Activated CD4-positive, alpha-beta T cell treated with anti-CD3 and anti-CD28 coated beads, Interleukin-2, amount 10 ng/mL, durations not matched to agents 24 days and 14 days (primary cell): Measurements from ENCODE around the gene STMP1. TPM values are rescaled to one million over a fixed set of nuclear protein-coding genes. Genes with fewer than 3 reads are reported as not detected.

Experiments used
- DNase-seq: peaks from one replicate; pipeline ENCODE4 v3.0.0; 2022
- H3K27ac Mint-ChIP-seq: one replicate; pipeline ENCODE4 v1.8.0; 2022; ENCODE audit warnings: mild to moderate bottlenecking, mixed read lengths
- H3K27me3 Mint-ChIP-seq: one replicate; pipeline ENCODE4 v1.8.0; 2022; ENCODE audit warnings: mixed read lengths
- H3K36me3 Mint-ChIP-seq: one replicate; pipeline ENCODE4 v1.8.0; 2022; ENCODE audit warnings: low read depth, mild to moderate bottlenecking, mixed read lengths
- H3K4me1 Mint-ChIP-seq: one replicate; pipeline ENCODE4 v1.8.0; 2021; ENCODE audit warnings: mixed read lengths
- H3K4me3 Mint-ChIP-seq: one replicate; pipeline ENCODE4 v1.8.0; 2022; ENCODE audit warnings: mild to moderate bottlenecking, moderate library complexity, mixed read lengths
- H3K9me3 Mint-ChIP-seq: one replicate; pipeline ENCODE4 v1.8.0; 2021; ENCODE audit warnings: mixed read lengths
- intact Hi-C: fragments of 100-400 bp; cut with micrococcal nuclease; formaldehyde crosslinking; loops from one replicate; pipeline ENCODE4 v1.15.1; 2023
- total RNA-seq: library from RNA; stranded (reverse); gene quantifications from 2 replicates; pipeline ENCODE4 v1.2.3, GENCODE V29; 2022

Gene STMP1
- total RNA-seq, 1 donor from 2014 or later = 25.8 TPM

DNA sequence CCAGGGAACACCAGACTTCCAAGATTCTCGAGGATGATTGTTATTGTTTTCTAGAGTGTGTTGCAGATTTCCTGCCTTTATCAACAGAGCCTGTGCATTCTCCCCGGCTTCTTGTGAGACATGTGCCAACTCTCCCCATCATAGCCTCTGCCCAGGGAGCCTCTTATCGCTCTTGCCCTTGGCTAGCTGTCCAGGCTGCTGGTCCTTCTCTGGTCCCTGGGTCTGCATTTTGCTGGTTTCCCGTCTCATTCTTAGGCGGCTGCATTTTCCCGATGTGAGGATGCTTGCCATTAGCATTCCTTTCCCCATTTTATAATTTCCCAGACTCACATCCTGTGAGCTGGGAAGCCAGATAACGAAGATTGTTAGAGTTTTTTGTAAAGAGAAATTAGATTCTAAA, 50.5 kb downstream of the STMP1 start:
- H3K4me1 Mint-ChIP-seq = no peaks in the 10 kb centered on the region
- H3K9me3 Mint-ChIP-seq = no peaks in the 10 kb centered on the region
- H3K27me3 Mint-ChIP-seq = no peaks in the 10 kb centered on the region
- H3K27ac Mint-ChIP-seq = no peak overlapping the region
- DNase-seq = no peak
- no peak overlapping the region for H3K4me3 Mint-ChIP-seq
- intact Hi-C loops = loop anchor here (5.0 kb wide), 1 partner anchor 50 kb away; the partner anchor contains the start of gene STMP1
- no peaks in the 10 kb centered on the region for H3K36me3 Mint-ChIP-seq

DNA sequence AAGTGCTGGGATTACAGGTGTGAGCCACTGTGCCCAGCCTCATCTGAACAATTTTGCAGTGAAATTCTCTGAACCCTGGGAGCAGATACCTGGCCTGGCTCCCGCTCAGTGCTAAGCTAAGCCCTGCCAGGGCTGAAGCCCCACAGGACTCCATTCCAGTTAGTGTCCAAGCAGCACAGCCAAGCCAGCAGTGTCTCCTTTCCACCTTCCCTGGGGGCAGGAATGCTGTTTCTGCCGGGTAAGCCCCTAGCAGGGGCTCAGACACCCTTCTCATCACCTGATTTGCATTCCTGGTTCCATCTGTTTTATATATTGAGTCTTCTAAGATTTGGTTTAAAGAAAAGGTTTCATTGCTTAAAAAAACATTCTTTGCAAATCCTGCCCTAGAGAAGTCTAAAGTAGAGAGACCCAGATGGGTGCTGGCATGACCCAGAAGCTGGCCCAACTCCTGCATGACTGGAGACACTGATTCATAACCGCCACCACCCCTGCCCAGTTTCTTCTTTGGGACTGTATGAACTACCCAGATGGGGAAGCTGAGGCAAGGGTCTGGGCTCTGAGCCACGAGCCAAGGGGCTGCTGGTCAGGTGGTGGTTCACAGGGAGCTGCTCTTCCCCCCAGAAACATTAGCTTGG, 51.6 kb downstream of the STMP1 start:
- H3K27ac Mint-ChIP-seq = no peak overlapping the region

DNA sequence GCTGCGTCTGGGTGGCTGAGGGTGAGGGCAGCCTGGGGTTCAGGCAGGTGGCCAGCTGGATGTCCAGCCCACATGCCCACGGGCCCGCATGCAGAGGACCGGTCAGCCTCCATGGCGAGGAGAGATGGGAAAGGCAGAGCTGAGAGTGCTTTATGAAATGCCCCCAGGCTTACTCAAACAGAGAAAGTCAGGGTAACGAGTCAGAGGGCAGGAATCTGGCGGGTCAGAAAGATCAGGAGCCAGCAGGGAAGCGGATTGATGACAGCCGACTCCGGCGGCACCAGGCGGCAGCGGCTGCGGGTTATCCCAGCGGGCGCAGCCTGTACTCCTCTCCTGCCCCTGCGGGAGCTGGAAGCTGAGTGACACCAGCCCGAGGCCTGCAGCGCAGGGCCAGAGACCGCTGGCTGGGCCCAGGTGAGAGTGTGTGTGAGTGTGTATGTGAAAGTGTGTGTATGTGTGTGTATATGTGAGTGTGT, 52.3 kb downstream of the STMP1 start:
- intact Hi-C loops = loop anchor here (5.0 kb wide), 1 partner anchor 52 kb away; the partner anchor contains the start of gene STMP1
- H3K4me1 Mint-ChIP-seq = no peaks in the 10 kb centered on the region
- no peak overlapping the region for H3K4me3 Mint-ChIP-seq
- no peaks in the 10 kb centered on the region for H3K36me3 Mint-ChIP-seq
- no peak for DNase-seq
- H3K27me3 Mint-ChIP-seq = peaks cover 3% of the 10 kb centered on the region
- H3K9me3 Mint-ChIP-seq = no peaks in the 10 kb centered on the region
- no peak overlapping the region for H3K27ac Mint-ChIP-seq

More for the DNA sequence above, 51.6 kb downstream of the STMP1 start:
- no peak for DNase-seq
- intact Hi-C loops = loop anchor here (5.0 kb wide), 1 partner anchor 52 kb away; the partner anchor contains the start of gene STMP1
- H3K4me3 Mint-ChIP-seq = no peak overlapping the region
- H3K36me3 Mint-ChIP-seq = no peaks in the 10 kb centered on the region
- H3K9me3 Mint-ChIP-seq = no peaks in the 10 kb centered on the region
- H3K4me1 Mint-ChIP-seq = no peaks in the 10 kb centered on the region
- H3K27me3 Mint-ChIP-seq = no peaks in the 10 kb centered on the region

DNA sequence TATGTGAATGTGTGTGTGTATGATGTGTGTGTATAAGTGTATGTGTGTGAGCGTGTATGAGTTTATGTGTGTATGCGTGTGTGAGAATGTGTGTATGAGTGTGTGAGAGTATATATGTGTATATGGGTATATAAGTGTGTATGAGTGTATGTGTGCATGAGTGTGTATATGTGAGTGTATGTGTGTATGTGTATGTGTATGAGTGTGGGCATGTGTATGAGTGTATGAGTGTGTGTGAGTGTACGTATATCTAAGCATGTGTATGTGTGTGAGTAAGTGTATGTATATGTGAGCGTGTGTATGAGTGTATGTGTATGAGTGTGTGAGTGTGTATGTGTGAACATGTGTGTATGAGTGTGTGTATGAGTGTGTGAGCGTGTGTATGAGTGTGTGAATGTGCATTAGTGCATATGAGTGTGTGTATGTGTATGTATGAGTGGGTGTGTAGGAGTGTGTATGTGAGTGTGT, 52.8 kb downstream of the STMP1 start:
- H3K36me3 Mint-ChIP-seq = no peaks in the 10 kb centered on the region

DNA sequence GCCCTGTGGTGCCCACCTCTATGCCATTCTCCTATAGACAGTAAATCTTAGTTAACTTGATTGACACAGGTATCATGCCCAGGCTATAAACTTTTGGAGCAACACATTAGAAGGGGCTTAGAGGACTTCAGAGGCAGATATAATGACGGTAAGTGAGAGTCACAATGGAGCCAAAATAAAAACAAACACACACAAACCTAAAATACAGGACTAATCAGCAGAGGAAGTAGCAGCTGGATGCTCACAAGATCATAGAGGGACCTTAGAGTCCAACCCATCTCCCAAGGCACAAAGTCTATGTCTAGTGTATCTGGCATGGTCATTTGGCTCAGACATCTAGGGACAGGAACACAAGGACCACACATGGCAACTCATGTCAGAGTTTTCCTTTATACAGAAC, 53.4 kb downstream of the STMP1 start:
- H3K36me3 Mint-ChIP-seq = no peaks in the 10 kb centered on the region
- H3K27me3 Mint-ChIP-seq = peaks cover 7% of the 10 kb centered on the region
- H3K4me1 Mint-ChIP-seq = no peaks in the 10 kb centered on the region
- no peaks in the 10 kb centered on the region for H3K9me3 Mint-ChIP-seq
- H3K27ac Mint-ChIP-seq = no peak overlapping the region
- H3K4me3 Mint-ChIP-seq = no peak overlapping the region
- DNase-seq = no peak
- intact Hi-C loops = no loop called here

More for the DNA sequence above, 52.8 kb downstream of the STMP1 start:
- Mint-ChIP-seq H3K4me3 (no peak overlapping the region), H3K27ac (no peak overlapping the region), H3K27me3 (peaks cover 7% of the 10 kb centered on the region), H3K9me3 (no peaks in the 10 kb centered on the region), H3K4me1 (no peaks in the 10 kb centered on the region)
- intact Hi-C loops = no loop called here
- no peak for DNase-seq

DNA sequence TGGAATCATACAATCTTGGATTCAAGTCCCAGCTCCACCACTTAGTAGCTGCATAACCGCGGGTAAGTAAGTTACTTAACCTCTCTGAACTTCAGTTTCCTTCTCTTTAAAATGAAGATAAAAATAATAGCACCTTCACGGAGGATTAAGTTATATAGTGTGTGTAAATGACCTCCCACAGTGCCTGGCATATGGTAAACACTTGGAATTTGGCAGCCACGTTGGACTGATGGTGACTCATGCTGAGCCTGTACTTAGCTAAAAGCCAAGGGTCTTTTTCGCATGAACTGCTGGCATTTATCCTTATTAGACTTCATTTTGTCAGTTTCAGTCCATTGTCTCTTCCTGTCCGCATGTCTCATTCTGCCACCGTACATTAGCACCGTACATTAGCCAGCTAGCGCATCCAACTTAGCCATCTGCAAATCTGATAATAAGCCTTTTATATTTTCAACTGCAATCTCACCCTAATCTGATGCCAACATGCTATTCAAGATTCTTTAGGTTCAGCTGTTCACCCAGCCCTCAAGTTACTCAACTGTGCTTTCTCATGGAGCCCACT, 54.4 kb downstream of the STMP1 start:
- Mint-ChIP-seq H3K4me3 (no peak overlapping the region), H3K4me1 (no peaks in the 10 kb centered on the region), H3K27me3 (peaks cover 7% of the 10 kb centered on the region), H3K9me3 (no peaks in the 10 kb centered on the region), H3K36me3 (no peaks in the 10 kb centered on the region), H3K27ac (no peak overlapping the region)
- intact Hi-C loops = no loop called here
- no peak for DNase-seq

DNA sequence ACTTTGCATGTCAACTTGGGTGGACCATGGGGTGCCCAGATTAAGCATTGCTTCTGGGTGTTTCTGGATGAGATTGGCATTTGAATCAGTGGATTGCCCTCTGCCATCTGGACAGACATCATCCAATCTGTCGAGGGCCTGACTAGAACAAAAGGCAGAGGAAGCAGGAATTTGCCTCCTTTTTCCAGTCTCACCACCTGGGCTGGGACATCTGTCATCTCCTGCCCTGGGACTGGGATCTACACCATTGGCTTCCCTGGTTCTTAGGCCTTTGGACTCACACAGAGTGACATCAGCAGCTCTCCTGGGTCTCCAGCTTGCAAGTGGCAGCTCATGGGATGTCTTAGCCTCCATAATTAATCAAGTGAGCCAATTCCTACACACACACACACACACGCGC, 55.4 kb downstream of the STMP1 start:
- no peaks in the 10 kb centered on the region for H3K4me1 Mint-ChIP-seq
- no peak overlapping the region for H3K4me3 Mint-ChIP-seq
- no peaks in the 10 kb centered on the region for H3K36me3 Mint-ChIP-seq
- no peaks in the 10 kb centered on the region for H3K9me3 Mint-ChIP-seq
- intact Hi-C loops = no loop called here
- no peak for DNase-seq
- H3K27me3 Mint-ChIP-seq = peaks cover 7% of the 10 kb centered on the region
- H3K27ac Mint-ChIP-seq = no peak overlapping the region

DNA sequence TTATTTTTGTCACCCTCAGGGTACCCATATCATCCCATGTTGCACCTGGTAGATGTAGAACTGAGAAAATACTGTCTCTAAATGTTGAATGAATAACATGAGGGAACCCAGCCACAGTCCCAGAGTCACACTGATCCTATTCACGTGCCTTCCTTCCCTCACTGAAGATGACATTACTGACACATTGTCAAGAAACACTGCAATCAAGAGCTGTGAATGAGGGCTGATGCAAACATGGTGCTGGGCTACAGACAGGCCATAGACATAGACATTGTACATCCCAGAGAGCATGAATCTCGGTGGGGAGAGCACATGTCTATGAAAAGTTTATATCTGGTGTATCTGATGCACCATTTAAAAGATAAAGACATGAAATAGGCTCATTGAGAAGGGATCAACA, 55.9 kb downstream of the STMP1 start:
- H3K9me3 Mint-ChIP-seq = no peaks in the 10 kb centered on the region
- intact Hi-C loops = no loop called here
- no peak overlapping the region for H3K4me3 Mint-ChIP-seq
- H3K4me1 Mint-ChIP-seq = no peaks in the 10 kb centered on the region
- no peak overlapping the region for H3K27ac Mint-ChIP-seq
- H3K36me3 Mint-ChIP-seq = no peaks in the 10 kb centered on the region
- peaks cover 7% of the 10 kb centered on the region for H3K27me3 Mint-ChIP-seq
- DNase-seq = no peak

DNA sequence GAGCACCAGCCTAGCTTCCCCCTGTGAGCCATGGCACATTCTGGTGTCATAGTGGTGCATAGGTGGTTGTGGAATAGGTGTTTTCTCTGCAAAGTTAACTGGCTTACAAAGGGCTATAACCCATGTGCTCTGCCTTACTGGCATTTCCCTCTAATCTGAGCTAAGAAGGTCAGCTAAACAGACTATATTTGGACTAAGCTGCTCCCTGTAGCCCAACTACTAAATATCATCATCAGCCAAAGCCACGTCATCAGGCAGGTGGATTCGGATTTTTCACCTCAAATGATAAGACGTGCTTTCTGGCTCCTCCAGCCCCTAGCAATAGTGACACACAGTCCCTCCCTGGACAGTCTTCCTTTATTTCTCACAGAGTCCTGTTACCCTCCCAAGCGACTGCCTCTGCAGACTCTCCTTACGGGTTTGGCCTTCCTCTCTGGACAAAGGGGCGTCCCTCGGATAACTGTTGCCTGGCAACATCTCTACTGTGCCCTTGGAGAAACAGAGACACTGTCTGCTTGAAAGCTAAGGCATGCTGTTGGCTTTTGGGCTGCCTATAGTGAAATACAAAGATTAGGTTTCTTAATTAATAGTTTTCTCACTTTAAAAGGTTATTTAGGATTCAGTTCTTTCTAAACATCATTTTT, 56.6 kb downstream of the STMP1 start:
- DNase-seq = no peak
- Mint-ChIP-seq H3K36me3 (no peaks in the 10 kb centered on the region), H3K9me3 (no peaks in the 10 kb centered on the region), H3K27ac (no peak overlapping the region), H3K4me1 (no peaks in the 10 kb centered on the region), H3K27me3 (peaks cover 9% of the 10 kb centered on the region), H3K4me3 (no peak overlapping the region)
- intact Hi-C loops = no loop called here

DNA sequence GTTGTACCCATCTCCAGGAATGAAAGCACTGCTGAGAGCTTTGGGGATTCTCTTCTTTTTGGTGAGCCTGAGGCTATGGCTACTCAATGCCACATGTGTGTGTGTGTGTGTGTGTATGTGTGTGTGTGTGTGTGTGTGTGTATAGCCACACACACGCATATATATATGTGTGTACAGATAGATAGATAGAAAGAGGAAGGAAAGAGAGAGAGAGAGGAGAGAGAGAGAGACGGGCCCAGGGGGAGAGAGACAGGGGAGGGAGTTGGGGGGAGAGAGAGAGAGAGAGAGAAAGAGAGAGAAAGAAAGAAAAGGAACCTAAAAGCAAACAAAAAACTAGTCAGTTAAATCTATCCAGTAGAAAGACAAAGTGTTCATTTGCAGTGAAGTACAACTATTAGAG, 57.4 kb downstream of the STMP1 start:
- DNase-seq = no peak
- no peaks in the 10 kb centered on the region for H3K36me3 Mint-ChIP-seq
- H3K4me3 Mint-ChIP-seq = no peak overlapping the region

DNA sequence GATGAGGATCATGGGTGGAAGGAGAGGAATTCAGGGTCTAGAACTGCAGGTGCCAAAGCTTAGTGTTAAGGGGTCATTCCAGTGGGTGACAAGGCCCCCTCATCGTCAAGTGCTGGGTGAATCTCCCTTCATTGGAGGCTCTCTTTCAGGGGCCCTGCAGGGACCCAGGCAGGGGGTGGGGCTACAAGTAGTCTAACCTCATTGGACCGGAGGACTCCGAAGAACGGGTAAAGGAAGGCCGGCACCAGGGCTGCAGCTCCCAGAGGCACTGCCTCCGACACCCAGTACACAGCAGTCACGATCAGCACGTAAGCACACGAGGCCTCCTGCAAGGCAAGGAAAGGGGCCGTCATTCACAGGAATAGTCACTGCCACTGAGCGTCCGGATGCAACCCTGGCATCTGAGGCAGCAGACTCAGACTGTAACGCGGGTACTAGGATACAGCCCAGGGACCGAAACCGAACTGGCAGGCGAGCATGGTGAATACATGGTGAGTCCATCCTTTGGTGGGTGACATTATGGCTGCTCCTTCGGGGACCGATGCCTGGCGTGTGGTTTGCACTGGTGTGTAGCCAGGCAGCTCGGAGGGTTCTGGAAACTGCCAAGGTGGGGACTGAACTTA, 59.0 kb downstream of the STMP1 start:
- peaks cover 14% of the 10 kb centered on the region for H3K27me3 Mint-ChIP-seq
- H3K27ac Mint-ChIP-seq = no peak overlapping the region
- no peaks in the 10 kb centered on the region for H3K36me3 Mint-ChIP-seq
- DNase-seq = no peak
- H3K4me3 Mint-ChIP-seq = no peak overlapping the region
- no peaks in the 10 kb centered on the region for H3K4me1 Mint-ChIP-seq
- H3K9me3 Mint-ChIP-seq = no peaks in the 10 kb centered on the region
- intact Hi-C loops = no loop called here

More for the DNA sequence above, 57.4 kb downstream of the STMP1 start:
- intact Hi-C loops = no loop called here
- H3K9me3 Mint-ChIP-seq = no peaks in the 10 kb centered on the region
- H3K27me3 Mint-ChIP-seq = peaks cover 10% of the 10 kb centered on the region
- no peak overlapping the region for H3K27ac Mint-ChIP-seq
- H3K4me1 Mint-ChIP-seq = no peaks in the 10 kb centered on the region

DNA sequence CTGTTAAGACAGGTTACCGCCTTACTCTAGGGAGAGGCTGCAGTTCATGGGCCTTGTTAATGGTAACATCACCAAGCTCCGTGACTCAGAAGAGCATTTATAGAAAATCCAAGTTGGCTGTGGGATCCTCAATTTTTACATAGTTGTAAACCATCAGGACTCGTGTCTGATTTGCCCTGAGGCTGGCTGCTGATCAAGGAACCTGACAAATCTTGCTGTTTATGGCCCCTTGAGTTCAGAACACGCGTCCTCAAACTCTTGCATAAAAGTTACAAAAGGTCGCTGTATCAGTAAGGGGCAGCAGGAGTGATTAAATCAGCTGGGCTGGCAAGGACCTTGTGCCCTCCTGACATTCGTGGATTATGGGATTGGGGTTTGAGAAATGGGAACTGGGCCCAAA, 61.1 kb downstream of the STMP1 start:
- H3K4me1 Mint-ChIP-seq = no peaks in the 10 kb centered on the region
- no peaks in the 10 kb centered on the region for H3K36me3 Mint-ChIP-seq
- peaks cover 14% of the 10 kb centered on the region for H3K27me3 Mint-ChIP-seq
- intact Hi-C loops = no loop called here
- no peak overlapping the region for H3K27ac Mint-ChIP-seq
- H3K4me3 Mint-ChIP-seq = no peak overlapping the region
- DNase-seq = no peak
- no peaks in the 10 kb centered on the region for H3K9me3 Mint-ChIP-seq
